ENCODE data around the gene NUP210. TPM values are rescaled to one million over a fixed set of nuclear protein-coding genes. Genes with fewer than 3 reads are reported as not detected.

NUP210 gene
- total RNA-seq, 1 donor = 0.45 TPM

DNA sequence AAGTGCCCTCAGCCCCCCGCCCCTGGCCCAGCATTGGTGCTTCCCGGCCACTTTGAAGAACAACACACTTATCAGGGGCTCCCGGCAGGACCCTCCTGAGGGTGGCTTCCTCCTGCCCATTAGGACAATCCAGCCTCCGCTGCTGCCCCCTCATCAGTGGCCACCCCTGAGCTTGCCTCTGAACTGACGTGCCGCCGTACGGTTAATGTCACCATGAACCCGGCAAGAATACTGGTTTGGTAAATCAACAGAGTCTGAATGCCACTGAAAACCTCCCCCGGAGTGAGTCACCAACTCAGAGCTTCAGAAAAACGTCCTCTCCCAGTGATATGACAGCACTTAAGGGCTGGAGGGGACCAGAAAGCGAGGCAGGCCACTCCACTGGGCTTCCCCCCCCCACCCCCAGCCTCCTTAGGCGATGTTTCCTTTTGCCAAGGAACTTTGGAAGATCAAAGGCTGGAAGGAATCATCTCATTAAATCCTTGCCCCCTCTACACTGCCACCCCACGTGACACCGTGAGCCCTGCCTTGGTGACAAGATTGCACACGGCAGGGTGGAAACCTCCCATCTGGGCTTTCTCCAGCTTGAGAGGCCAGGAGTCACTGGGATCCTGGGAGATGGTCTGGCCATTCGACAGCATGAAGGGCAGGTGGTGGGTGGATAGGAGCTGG lies 142.1 kb downstream of the NUP210 start:
- no peak for DNase-seq (ENCODE audit: low read depth)
- no peak overlapping the region for H3K4me3 ChIP-seq (ENCODE audit: low read depth, low read length)
- TF ChIP-seq, protein P1, sequence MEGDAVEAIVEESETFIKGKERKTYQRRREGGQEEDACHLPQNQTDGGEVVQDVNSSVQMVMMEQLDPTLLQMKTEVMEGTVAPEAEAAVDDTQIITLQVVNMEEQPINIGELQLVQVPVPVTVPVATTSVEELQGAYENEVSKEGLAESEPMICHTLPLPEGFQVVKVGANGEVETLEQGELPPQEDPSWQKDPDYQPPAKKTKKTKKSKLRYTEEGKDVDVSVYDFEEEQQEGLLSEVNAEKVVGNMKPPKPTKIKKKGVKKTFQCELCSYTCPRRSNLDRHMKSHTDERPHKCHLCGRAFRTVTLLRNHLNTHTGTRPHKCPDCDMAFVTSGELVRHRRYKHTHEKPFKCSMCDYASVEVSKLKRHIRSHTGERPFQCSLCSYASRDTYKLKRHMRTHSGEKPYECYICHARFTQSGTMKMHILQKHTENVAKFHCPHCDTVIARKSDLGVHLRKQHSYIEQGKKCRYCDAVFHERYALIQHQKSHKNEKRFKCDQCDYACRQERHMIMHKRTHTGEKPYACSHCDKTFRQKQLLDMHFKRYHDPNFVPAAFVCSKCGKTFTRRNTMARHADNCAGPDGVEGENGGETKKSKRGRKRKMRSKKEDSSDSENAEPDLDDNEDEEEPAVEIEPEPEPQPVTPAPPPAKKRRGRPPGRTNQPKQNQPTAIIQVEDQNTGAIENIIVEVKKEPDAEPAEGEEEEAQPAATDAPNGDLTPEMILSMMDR (IDR thresholded peaks at IDR 0.05; ENCODE audit: insufficient read depth, low read length) = no peak

DNA sequence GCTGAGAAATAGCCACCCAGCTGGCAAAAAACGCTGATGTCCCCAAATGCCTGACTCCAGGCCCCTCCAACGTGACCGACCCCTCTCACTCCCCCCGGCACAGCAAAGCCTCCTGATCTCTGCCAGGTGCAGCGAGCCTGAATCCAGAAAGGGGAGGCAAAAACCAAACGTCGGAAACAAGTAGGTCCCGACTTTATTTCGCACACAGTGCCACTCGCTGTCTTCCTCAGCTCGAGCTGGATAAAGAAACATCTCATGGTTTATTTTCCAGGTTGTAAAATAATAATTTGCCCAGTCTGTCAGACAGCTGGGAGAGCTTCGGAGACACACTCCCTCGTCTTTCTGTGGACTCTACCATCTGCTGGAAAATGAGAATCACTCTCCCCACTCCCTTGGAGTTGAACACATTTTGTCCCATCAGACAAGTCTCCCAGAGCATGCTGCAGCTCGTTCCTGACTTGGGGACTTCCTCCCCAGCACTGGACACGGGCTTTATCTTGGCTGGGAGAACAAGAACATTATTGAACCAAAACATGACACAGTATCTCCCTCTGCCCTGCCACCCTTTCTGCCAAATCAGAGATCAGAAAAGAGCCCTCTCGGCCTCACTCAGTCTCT lies 142.8 kb downstream of the NUP210 start:
- no peak for DNase-seq (ENCODE audit: low read depth)
- TF ChIP-seq, protein P1 (IDR thresholded peaks at IDR 0.05; ENCODE audit: insufficient read depth, low read length) = no peak
- no peak overlapping the region for H3K4me3 ChIP-seq (ENCODE audit: low read depth, low read length)

DNA sequence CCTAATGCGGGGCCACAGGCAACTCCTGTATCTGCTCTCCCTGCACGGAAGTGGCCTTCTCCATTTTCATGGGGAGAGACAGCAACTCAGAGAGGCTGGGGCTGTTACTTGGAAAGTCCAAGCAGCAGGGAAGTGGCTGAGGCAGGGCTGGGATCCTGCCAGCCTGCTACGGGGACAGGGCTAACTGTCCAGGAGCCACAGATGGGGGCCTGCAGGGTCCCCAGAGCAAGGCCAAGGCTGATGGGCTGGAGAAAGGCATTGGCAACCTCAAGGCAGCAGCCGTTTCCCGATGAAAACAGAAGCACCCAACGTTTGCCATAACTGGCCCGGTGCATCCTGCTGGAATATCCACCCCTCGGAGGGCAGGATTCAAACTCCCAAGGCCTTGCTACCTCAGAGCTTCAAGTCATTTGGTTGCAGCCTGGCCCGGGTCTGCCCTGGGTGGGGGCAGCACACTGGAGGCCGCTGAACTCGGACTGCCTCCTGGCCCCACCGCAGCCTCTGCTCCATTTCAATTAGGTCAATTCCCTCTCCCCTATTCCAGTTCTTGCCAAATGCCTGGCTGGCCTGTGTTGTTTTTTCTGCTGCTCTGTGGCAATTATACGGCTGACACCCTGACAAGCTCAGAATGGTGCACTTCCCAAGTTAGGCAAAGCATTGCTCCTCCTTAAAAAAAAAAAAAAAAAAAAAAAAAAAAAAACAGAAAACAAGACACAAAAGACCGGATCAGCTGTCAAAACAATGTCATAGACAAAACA lies 143.5 kb downstream of the NUP210 start:
- no peak for DNase-seq (ENCODE audit: low read depth)
- no peak overlapping the region for H3K4me3 ChIP-seq (ENCODE audit: low read depth, low read length)
- TF ChIP-seq, protein P1 (IDR thresholded peaks at IDR 0.05; ENCODE audit: insufficient read depth, low read length) = no peak

DNA sequence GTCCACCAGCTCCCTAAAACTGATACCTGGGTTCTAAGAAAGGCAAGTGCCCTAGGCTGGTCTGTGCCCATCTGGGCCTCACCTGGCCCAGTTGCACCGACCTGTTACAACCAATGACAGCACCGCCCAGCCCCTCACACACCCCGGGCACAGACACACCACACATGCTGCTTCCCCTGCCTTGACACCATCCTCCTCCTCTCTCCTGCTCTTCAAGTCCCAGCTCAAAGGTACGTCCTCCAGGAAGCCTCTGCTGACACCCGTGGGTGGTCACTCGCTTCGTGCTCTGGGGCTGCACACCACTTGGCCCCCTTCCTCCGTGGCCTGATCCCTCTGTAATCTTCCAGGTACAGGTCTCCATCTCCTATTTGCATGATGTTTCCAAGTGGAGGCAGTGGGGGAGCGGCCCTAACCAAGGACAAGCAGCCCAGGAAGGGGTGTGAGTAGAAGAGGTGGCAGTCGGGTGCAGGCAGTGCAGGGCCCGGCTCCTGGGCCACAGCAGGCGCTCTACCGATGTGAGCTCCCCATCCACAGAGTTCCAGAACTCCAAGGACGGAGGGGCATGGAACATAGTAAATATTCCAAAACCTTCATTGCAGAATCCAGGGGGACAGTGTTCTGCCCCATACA lies 144.6 kb downstream of the NUP210 start:
- TF ChIP-seq, protein P1 (IDR thresholded peaks at IDR 0.05; ENCODE audit: insufficient read depth, low read length) = no peak
- no peak overlapping the region for H3K4me3 ChIP-seq (ENCODE audit: low read depth, low read length)
- no peak for DNase-seq (ENCODE audit: low read depth)

DNA sequence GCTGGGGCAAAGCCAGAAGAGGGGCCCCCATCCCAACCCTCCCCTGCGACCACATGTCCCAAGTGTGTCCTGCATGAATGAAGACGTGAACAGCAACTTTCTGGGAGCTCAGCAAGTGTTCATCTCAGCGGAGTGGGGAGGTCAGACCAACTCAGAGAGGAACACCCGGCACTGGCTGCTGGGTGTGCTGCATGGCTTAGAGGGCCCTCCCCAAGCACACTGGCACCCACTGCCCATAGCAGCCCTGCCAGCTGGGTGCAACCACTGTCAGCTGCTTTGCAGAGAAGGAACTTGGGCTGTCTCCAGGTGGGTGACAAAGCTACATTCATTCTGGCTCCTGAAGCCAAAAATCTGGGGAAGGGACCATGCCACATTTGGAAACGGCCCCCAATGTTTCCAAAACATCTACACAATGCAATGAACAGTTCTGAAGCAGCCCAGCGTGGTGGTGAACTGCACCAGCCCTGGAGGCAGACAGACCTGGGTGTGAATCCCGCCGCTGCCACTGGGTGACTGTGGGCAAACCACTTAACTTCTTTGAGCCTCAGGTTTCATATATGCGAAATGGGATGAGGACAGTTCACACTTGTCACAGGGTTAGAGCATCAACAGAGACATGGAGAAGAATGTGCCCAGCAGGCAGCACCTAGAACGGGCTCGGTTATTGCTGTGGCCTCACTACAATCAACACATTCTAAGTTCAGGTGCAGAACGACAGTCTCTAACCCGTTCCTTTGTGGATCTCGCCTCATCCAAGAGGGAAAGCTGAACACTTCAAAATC lies 145.4 kb downstream of the NUP210 start:
- TF ChIP-seq, protein P1 (IDR thresholded peaks at IDR 0.05; ENCODE audit: insufficient read depth, low read length) = no peak
- no peak overlapping the region for H3K4me3 ChIP-seq (ENCODE audit: low read depth, low read length)
- DNase-seq (ENCODE audit: low read depth) = no peak

DNA sequence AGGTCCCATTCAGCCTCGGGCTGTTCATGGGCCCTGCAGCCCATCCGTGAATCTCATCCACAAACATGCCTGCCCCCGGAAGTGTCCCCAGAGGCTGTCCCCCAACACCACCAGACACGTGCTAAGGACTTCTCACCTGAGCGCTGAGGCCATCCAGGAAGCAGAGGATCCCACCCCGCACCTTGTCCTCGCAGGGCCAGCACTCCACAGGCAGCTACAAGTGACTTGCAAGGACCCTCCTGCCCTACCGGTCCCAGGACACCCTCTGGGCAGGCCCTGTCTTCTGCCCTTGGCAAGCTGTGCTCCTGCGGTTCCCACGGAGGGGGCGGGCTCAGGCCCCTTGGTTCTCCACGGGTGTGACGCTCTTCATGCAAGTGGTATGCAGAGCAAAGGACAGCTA lies 146.0 kb downstream of the NUP210 start:
- TF ChIP-seq, protein P1 (IDR thresholded peaks at IDR 0.05; ENCODE audit: insufficient read depth, low read length) = no peak
- H3K4me3 ChIP-seq (ENCODE audit: low read depth, low read length) = no peak overlapping the region
- no peak for DNase-seq (ENCODE audit: low read depth)
